NOMO-1 treated with dmso at 0.1 percent for 144 hours (cell line): ENCODE measurements around the gene EIF4G3.
"Not testable (repeated sequence)": the region's sequence is repeated elsewhere in the genome, so short reads cannot be mapped to it uniquely, and the experiment has no call there.

Experiments used
- DNase-seq: peaks from one replicate; lab custom pipeline; 2025; ENCODE audit not compliant: unreplicated experiment; lab: John Stamatoyannopoulos, UW

Gene EIF4G3

GRCh38 chr1:21185221-21185731 is 8.6 kb upstream of the EIF4G3 start:
- no peak for DNase-seq

- DNase-seq: peak; percentile 43
Observed at GRCh38 chr1:21184276-21184675, 7.6 kb upstream of the EIF4G3 start.

- no peak for DNase-seq
Observed at GRCh38 chr1:21182181-21182731, 5.6 kb upstream of the EIF4G3 start.

GRCh38 chr1:21178271-21178670 is 1.6 kb upstream of the EIF4G3 start:
- DNase-seq: not testable (repeated sequence)

- DNase-seq: no peak
Observed at GRCh38 chr1:21175670-21176581, 771 bp downstream of the EIF4G3 start.

GRCh38 chr1:21175324-21175669 is 1.4 kb downstream of the EIF4G3 start:
- DNase-seq: peak; percentile 65

GRCh38 chr1:21174654-21175323 is 1.9 kb downstream of the EIF4G3 start:
- no peak for DNase-seq

GRCh38 chr1:21174230-21174629 is 2.5 kb downstream of the EIF4G3 start:
- DNase-seq: no peak

- not testable (repeated sequence) for DNase-seq
Observed at GRCh38 chr1:21173096-21173495, 3.6 kb downstream of the EIF4G3 start.

- DNase-seq: not testable (repeated sequence)
Observed at GRCh38 chr1:21170837-21171236, 5.9 kb downstream of the EIF4G3 start.

GRCh38 chr1:21168444-21168843 is 8.3 kb downstream of the EIF4G3 start:
- no peak for DNase-seq

GRCh38 chr1:21165646-21166045 is 11.1 kb downstream of the EIF4G3 start:
- no peak for DNase-seq

GRCh38 chr1:21165076-21165475 is 11.6 kb downstream of the EIF4G3 start:
- no peak for DNase-seq

- DNase-seq: no peak
Observed at GRCh38 chr1:21164266-21164665, 12.4 kb downstream of the EIF4G3 start.

GRCh38 chr1:21162740-21163464 is 13.8 kb downstream of the EIF4G3 start:
- no peak for DNase-seq

- DNase-seq: no peak
Observed at GRCh38 chr1:21161842-21162241, 14.9 kb downstream of the EIF4G3 start.

GRCh38 chr1:21160263-21160796 is 16.4 kb downstream of the EIF4G3 start:
- DNase-seq: no peak

GRCh38 chr1:21157868-21158267 is 18.8 kb downstream of the EIF4G3 start:
- no peak for DNase-seq

- no peak for DNase-seq
Observed at GRCh38 chr1:21157054-21157453, 19.6 kb downstream of the EIF4G3 start.

- DNase-seq: no peak
Observed at GRCh38 chr1:21156019-21156418, 20.7 kb downstream of the EIF4G3 start.

GRCh38 chr1:21154717-21155116 is 22.0 kb downstream of the EIF4G3 start:
- DNase-seq: no peak
